HUES64 (cell line): ENCODE measurements around the gene INF2. TPM values are rescaled to one million over a fixed set of nuclear protein-coding genes. Genes with fewer than 3 reads are reported as not detected.

Source experiments
- H3K27ac ChIP-seq: 2 replicates; pipeline ENCODE4 v1.7.0; 2013; ENCODE audit warnings: low read depth, low read length, inconsistent platforms
- H3K27me3 ChIP-seq: 2 replicates; pipeline ENCODE4 v1.6.1; 2013; ENCODE audit warnings: mild to moderate bottlenecking, low read length; ENCODE audit not compliant: insufficient read depth
- H3K36me3 ChIP-seq: 2 replicates; pipeline ENCODE4 v1.6.1; 2013; ENCODE audit warnings: mild to moderate bottlenecking, low read length; ENCODE audit not compliant: insufficient read depth
- H3K4me1 ChIP-seq: 2 replicates; pipeline ENCODE4 v1.6.1; 2013; ENCODE audit warnings: mild to moderate bottlenecking, low read length, moderate library complexity; ENCODE audit not compliant: insufficient read depth
- H3K4me3 ChIP-seq: 2 replicates; pipeline ENCODE4 v1.5.1; 2013; ENCODE audit warnings: mild to moderate bottlenecking, low read length, moderate library complexity
- H3K9ac ChIP-seq: 2 replicates; pipeline ENCODE4 v1.6.1; 2013; ENCODE audit warnings: mild to moderate bottlenecking, low read depth, low read length
- H3K9me3 ChIP-seq: 2 replicates; pipeline ENCODE4 v1.6.1; 2013; ENCODE audit warnings: low read depth, low read length; ENCODE audit not compliant: insufficient read depth
- WGBS: fragments of 150-250, 120-280 bp; methylation state at CpG from one replicate; pipeline ENCODE4 v1.1.7; 2013; ENCODE audit warnings: missing lambda C conversion rate; 5-methylcytosine and 5-hydroxymethylcytosine counted together
- polyA plus RNA-seq, 2 experiments: library from polyadenylated mRNA; stranded (reverse); fragments of 50-300 nt; gene quantifications; one replicate each; pipeline ENCODE4 v1.2.3, GENCODE V29; 2013

The INF2 gene
- 37.2 TPM for polyA plus RNA-seq (2013, experiment 1 of 2)
- polyA plus RNA-seq (2013, experiment 2 of 2) = 32.2 TPM

- peak within 1 kb of the TSS; percentile 18; the same call in 1 of the 2 replicates for H3K27ac ChIP-seq
- 2% methylated on average over 75 of the region's 76 CpGs for WGBS
- no peaks in the 10 kb centered on the region for H3K9me3 ChIP-seq
Observed at GRCh38 chr14:104689109-104689880, at the start of gene INF2. Gene INF2, plus strand, starts transcription at chr14:104689618. Its CDS starts 11,748 bp downstream, at chr14:104701366.

GRCh38 chr14:104639885-104640548 is 49.4 kb upstream of the INF2 start:
- peak overlapping the region; percentile 24; the same call in 1 of the 2 replicates for H3K4me3 ChIP-seq
- no peaks in the 10 kb centered on the region for H3K4me1 ChIP-seq
- 11% methylated on average over 24 of the region's 24 CpGs for WGBS
- 0 out of 2 replicates have a peak, but pooled peaks cover 1% of the 10 kb centered on the region for H3K9me3 ChIP-seq
- no peak overlapping the region for H3K27ac ChIP-seq
- no peaks in the 10 kb centered on the region; the same call in 1 of the 2 replicates for H3K27me3 ChIP-seq
- no peak overlapping the region for H3K9ac ChIP-seq
- H3K36me3 ChIP-seq = no peaks in the 10 kb centered on the region

More at GRCh38 chr14:104689109-104689880, at the start of gene INF2:
- Histone ChIP-seq H3K36me3 (0 out of 2 replicates have a peak, but pooled peaks cover under 1% of the 10 kb centered on the region), H3K27me3 (no peaks in the 10 kb centered on the region), H3K9ac (peak within 1 kb of the TSS; percentile 82), H3K4me1 (peaks cover 16% of the 10 kb centered on the region), H3K4me3 (peak within 1 kb of the TSS; percentile 80)

DNA sequence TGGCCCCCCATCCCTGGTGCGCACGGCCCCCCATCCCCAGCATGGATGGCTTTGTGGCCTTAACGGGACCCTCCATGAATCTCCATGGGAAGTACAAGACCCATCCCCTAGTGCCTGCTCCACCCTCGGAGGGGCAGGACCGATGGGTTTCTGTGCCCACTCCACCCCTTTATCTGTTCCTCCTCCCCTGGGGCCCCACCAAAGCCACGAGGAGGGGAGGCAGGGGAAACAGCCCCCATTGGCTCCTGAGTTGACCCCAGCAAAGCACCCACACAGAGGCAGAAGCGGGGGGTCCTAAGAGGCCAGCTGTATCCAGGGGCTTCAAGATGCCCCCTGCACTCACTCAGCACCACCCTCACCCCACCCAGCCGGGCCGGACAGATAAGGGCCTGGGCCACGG is 48.7 kb upstream of the INF2 start:
- Histone ChIP-seq H3K27me3 (no peaks in the 10 kb centered on the region; the same call in 1 of the 2 replicates), H3K9me3 (peaks cover 5% of the 10 kb centered on the region; the same call in 1 of the 2 replicates), H3K36me3 (no peaks in the 10 kb centered on the region), H3K4me1 (no peaks in the 10 kb centered on the region), H3K27ac (no peak overlapping the region), H3K9ac (no peak overlapping the region), H3K4me3 (no peak overlapping the region)
- WGBS = 90% methylated on average over 10 of the region's 10 CpGs

DNA sequence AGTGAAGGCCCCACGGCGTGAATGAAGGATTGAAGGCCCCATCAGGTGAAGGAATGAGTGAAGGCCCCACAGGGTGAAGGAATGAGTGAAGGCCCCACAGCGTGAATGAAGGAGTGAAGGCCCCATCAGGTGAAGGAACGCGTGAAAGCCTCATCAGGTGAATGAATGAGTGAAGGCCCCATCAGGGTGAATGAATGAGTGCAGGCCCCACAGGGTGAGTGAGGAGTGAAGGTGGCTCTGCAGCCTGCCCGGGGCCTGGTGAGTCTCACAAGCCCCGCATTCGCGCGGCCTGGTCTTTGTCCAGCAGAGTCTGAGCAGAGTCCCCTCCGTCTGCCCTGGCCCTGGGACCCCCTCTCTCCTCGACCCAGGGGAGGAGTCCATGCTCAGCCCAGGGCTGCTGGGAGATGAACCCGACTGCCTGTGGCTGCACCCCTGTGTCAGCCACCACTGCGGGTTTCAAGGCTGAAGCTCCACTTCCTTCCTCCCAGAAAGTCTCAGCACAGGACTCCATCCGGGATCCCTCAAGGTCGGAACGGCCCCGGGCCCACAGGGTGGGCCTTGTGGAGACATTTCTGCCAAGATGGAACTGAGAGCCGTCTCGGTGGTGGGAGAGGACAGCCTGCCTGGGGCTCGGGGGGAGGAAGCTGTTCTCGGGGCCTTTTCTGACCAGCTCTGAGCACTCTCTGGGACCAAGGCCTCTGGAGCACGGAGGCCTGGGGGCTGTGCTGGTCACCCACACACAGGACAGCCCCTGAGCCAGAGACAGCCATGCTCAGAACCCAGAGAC is 47.5 kb upstream of the INF2 start:
- no peak overlapping the region for H3K27ac ChIP-seq
- H3K36me3 ChIP-seq = no peaks in the 10 kb centered on the region
- H3K9me3 ChIP-seq = peaks cover 5% of the 10 kb centered on the region; the same call in 1 of the 2 replicates
- 90% methylated on average over 23 of the region's 23 CpGs for WGBS
- no peak overlapping the region for H3K9ac ChIP-seq
- H3K4me1 ChIP-seq = no peaks in the 10 kb centered on the region
- H3K27me3 ChIP-seq = no peaks in the 10 kb centered on the region; the same call in 1 of the 2 replicates
- H3K4me3 ChIP-seq = no peak overlapping the region

DNA sequence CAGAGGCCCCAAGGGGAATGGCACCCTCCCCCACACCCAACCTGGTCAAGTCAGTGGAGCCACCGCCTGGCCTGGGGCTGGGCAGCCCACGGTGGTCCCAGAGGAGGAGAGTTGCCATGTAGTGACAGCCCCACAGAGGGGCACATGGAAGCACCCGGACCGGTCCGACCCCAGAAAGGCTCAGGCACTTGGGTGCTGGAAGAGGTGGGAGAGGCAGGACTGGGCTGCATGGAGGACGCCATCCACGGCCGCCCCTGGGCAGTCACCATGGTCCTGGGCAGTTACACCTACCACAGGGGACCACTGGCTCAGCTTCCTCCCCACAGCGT is 46.9 kb upstream of the INF2 start:
- Histone ChIP-seq H3K9me3 (peaks cover 5% of the 10 kb centered on the region; the same call in 1 of the 2 replicates), H3K27me3 (no peaks in the 10 kb centered on the region; the same call in 1 of the 2 replicates), H3K27ac (no peak overlapping the region), H3K4me3 (no peak overlapping the region), H3K4me1 (no peaks in the 10 kb centered on the region), H3K9ac (no peak overlapping the region), H3K36me3 (no peaks in the 10 kb centered on the region)
- WGBS = 90% methylated on average over 9 of the region's 9 CpGs

- no peak overlapping the region for H3K4me3 ChIP-seq
- H3K36me3 ChIP-seq = no peaks in the 10 kb centered on the region
- no peak overlapping the region for H3K9ac ChIP-seq
- WGBS = 75% methylated on average over 8 of the region's 8 CpGs
- H3K27me3 ChIP-seq = no peaks in the 10 kb centered on the region; the same call in 1 of the 2 replicates
- no peak overlapping the region for H3K27ac ChIP-seq
- H3K9me3 ChIP-seq = peaks cover 5% of the 10 kb centered on the region; the same call in 1 of the 2 replicates
- no peaks in the 10 kb centered on the region for H3K4me1 ChIP-seq
Observed at GRCh38 chr14:104643306-104643705, 46.1 kb upstream of the INF2 start.

- WGBS = 80% methylated on average over 12 of the region's 12 CpGs
- Histone ChIP-seq H3K4me3 (no peak overlapping the region), H3K27me3 (no peaks in the 10 kb centered on the region), H3K9ac (no peak overlapping the region), H3K9me3 (peaks cover 5% of the 10 kb centered on the region; the same call in 1 of the 2 replicates), H3K27ac (no peak overlapping the region), H3K36me3 (no peaks in the 10 kb centered on the region), H3K4me1 (no peaks in the 10 kb centered on the region)
Observed at GRCh38 chr14:104644091-104644635, 45.3 kb upstream of the INF2 start.

DNA sequence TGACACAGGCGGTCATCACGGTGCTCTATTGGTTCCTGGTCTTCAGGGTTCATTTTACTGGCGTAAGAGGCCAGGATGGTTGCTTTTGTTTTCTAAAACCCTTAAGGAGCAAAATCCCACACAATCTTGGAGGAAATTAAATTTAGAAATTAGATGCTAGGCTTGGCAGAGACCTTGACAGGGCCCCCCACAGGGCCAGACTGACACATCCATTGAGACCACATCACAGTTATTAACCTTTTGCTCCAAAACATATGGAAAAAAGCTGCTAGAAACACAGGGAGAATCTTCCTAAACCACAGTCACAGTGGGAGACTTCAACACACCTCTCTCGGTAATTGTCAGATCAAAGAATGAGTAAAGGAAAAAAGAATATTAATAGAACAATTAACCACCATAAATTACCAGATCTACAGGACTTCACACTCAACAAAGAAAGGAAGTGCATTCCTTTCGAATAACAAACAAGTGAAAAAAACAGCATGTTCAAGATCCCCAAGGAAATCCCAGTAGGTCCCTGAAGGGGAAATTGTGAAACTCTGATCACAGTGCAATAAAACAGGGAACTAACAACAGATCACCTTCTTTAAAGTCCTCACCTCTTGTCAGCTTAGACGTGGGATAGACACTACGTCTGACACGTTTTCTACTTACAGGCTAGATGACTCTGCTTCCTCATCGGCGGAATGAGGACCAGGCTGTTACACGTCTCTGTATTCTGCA is 44.6 kb upstream of the INF2 start:
- no peaks in the 10 kb centered on the region for H3K36me3 ChIP-seq
- H3K9ac ChIP-seq = no peak overlapping the region
- peaks cover 4% of the 10 kb centered on the region; the same call in 1 of the 2 replicates for H3K4me1 ChIP-seq
- no peak overlapping the region for H3K4me3 ChIP-seq
- 61% methylated on average over 10 of the region's 11 CpGs for WGBS
- H3K27ac ChIP-seq = no peak overlapping the region
- H3K27me3 ChIP-seq = peaks cover 5% of the 10 kb centered on the region
- peaks cover 5% of the 10 kb centered on the region; the same call in 1 of the 2 replicates for H3K9me3 ChIP-seq

DNA sequence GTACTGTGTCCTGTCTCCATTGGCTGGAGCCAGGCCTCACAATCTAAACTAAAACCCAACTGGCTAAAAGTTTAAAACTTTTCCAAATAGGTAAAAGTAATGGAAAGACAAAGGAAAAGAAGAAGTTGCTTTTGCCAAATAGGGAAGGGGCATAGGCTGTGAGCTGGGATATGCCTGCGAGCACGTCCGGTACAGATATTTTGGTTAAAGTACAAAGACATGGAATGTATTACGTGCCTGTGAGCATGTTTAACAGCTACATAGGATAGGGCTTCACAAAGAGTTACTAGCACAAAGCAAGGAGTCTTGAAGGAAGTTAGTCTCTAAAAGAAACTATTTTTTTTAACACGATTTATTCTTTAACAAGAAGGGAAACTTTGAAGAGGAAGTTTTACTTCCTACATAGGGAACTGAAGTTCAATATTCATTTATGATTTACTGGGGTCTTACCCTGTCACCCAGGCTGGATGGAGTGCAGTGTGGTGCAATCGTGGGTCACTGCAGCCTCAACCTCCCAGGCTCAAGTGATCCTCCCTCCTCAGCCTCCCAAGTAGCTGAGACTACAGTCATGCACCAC is 41.9 kb upstream of the INF2 start:
- Histone ChIP-seq H3K27ac (no peak overlapping the region), H3K27me3 (peaks cover 6% of the 10 kb centered on the region), H3K36me3 (no peaks in the 10 kb centered on the region), H3K4me3 (no peak overlapping the region), H3K9ac (no peak overlapping the region), H3K9me3 (peaks cover 8% of the 10 kb centered on the region), H3K4me1 (peaks cover 4% of the 10 kb centered on the region; the same call in 1 of the 2 replicates)
- 95% methylated on average over 5 of the region's 6 CpGs for WGBS
